Neural cell (in vitro differentiated cells): ENCODE measurements around the gene LMNB1. TPM values are rescaled to one million over a fixed set of nuclear protein-coding genes. Genes with fewer than 3 reads are reported as not detected.
"Not testable (repeated sequence)": the region's sequence is repeated elsewhere in the genome, so short reads cannot be mapped to it uniquely, and the experiment has no call there.

Source experiments
- H2AFZ ChIP-seq: fragments of 200-600, 300-800 bp; sonication (generic), shearing (Covaris generic); 2 replicates; pipeline ENCODE4 v1.6.0; 2014; ENCODE audit warnings: low read depth, mild to moderate bottlenecking, antibody characterized with exemption, low read length, moderate library complexity
- H3F3A ChIP-seq: fragments of 200-600 bp; shearing (Covaris generic); 2 replicates; pipeline ENCODE4 v1.6.1; 2016; ENCODE audit warnings: mild to moderate bottlenecking, moderate library complexity, mixed read lengths, antibody characterized with exemption, low read length; ENCODE audit not compliant: insufficient read depth, poor library complexity, severe bottlenecking
- H3K27ac ChIP-seq: fragments of 200-600, 300-800 bp; sonication (generic), shearing (Covaris generic); 2 replicates; pipeline ENCODE4 v1.5.1; 2014; ENCODE audit warnings: mild to moderate bottlenecking, low read length, moderate library complexity
- H3K27me3 ChIP-seq: fragments of 300-800, 200-600 bp; sonication (generic), shearing (Covaris generic); 2 replicates; pipeline ENCODE4 v1.6.0; 2014; ENCODE audit warnings: mild to moderate bottlenecking, low read depth, low read length, moderate library complexity; ENCODE audit not compliant: insufficient read depth
- H3K36me3 ChIP-seq: fragments of 300-800, 200-600 bp; sonication (generic), shearing (Covaris generic); 2 replicates; pipeline ENCODE4 v1.5.1; 2014; ENCODE audit warnings: mild to moderate bottlenecking, antibody characterized with exemption, low read length, moderate library complexity; ENCODE audit not compliant: insufficient read depth
- H3K4me2 ChIP-seq: fragments of 300-800, 200-600 bp; sonication (generic), shearing (Covaris generic); 2 replicates; pipeline ENCODE4 v1.6.0; 2014; ENCODE audit warnings: mild to moderate bottlenecking, low read length
- H3K4me3 ChIP-seq: fragments of 300-800, 200-600 bp; sonication (generic), shearing (Covaris generic); 2 replicates; pipeline ENCODE4 v1.5.1; 2014; ENCODE audit warnings: mild to moderate bottlenecking, low read length, moderate library complexity
- H3K79me2 ChIP-seq: fragments of 200-600 bp; shearing (Covaris generic); replicated peaks from 2 replicates; pipeline ENCODE4 v1.6.0; 2014; ENCODE audit warnings: mild to moderate bottlenecking, low read length, moderate library complexity; ENCODE audit not compliant: insufficient read depth
- H3K9ac ChIP-seq: fragments of 300-800, 200-600 bp; sonication (generic), shearing (Covaris generic); 2 replicates; pipeline ENCODE4 v1.6.1; 2016; ENCODE audit warnings: mild to moderate bottlenecking, low read length, mixed read lengths
- H3K9me2 ChIP-seq: fragments of 200-600 bp; shearing (Covaris generic); 2 replicates; pipeline ENCODE4 v1.6.1; 2016; ENCODE audit warnings: mild to moderate bottlenecking, low read length, mixed read lengths; ENCODE audit not compliant: insufficient read depth
- H3K9me3 ChIP-seq: fragments of 200-600, 300-800 bp; sonication (generic), shearing (Covaris generic); 2 replicates; pipeline ENCODE4 v1.6.1; 2016; ENCODE audit warnings: mild to moderate bottlenecking, mixed run types, low read length, moderate library complexity, mixed read lengths
- H4K20me1 ChIP-seq: fragments of 200-600 bp; shearing (Covaris generic); 2 replicates; pipeline ENCODE4 v1.6.1; 2016; ENCODE audit warnings: mild to moderate bottlenecking, mixed run types; ENCODE audit not compliant: insufficient read depth
- CTCF ChIP-seq: fragments of 450-650 bp; IDR thresholded peaks from 2 replicates; pipeline ENCODE4 v1.5.1; 2014; ENCODE audit warnings: antibody characterized with exemption, mild to moderate bottlenecking, moderate library complexity; ENCODE audit not compliant: poor library complexity, severe bottlenecking
- EP300 ChIP-seq: fragments of 450-650 bp; conservative IDR thresholded peaks from 2 replicates; pipeline ENCODE4 v1.6.1; 2014; ENCODE audit warnings: antibody characterized with exemption, mild to moderate bottlenecking, moderate library complexity; ENCODE audit not compliant: poor library complexity, severe bottlenecking
- EZH2 ChIP-seq: fragments of 200-600, 300-800 bp; shearing (Covaris generic), sonication (generic); IDR thresholded peaks from 2 replicates; pipeline ENCODE4 v1.6.1; 2014; ENCODE audit warnings: antibody characterized with exemption, low read length, borderline replicate concordance, mild to moderate bottlenecking; ENCODE audit not compliant: insufficient read depth, poor library complexity, severe bottlenecking
- MXI1 ChIP-seq: fragments of 450-650 bp; conservative IDR thresholded peaks from 2 replicates; pipeline ENCODE4 v1.6.1; 2014; ENCODE audit warnings: antibody characterized with exemption, mild to moderate bottlenecking; ENCODE audit not compliant: poor library complexity, severe bottlenecking
- POLR2AphosphoS5 ChIP-seq: IDR thresholded peaks from 2 replicates; pipeline ENCODE4 v1.6.1; 2012
- RAD21 ChIP-seq: fragments of 450-650 bp; conservative IDR thresholded peaks from 2 replicates; pipeline ENCODE4 v1.6.1; 2014; ENCODE audit warnings: antibody characterized with exemption, mild to moderate bottlenecking, moderate library complexity
- REST ChIP-seq: IDR thresholded peaks from 2 replicates; pipeline ENCODE4 v1.6.1; 2012; ENCODE audit warnings: borderline replicate concordance
- SMC3 ChIP-seq: fragments of 450-650 bp; conservative IDR thresholded peaks from 2 replicates; pipeline ENCODE4 v1.6.1; 2014; ENCODE audit warnings: antibody characterized with exemption, mild to moderate bottlenecking, moderate library complexity; ENCODE audit not compliant: poor library complexity
- TAF1 ChIP-seq: IDR thresholded peaks from 2 replicates; pipeline ENCODE4 v1.6.1; 2012; ENCODE audit warnings: low read depth
- polyA plus RNA-seq: library from polyadenylated mRNA; depleted of rRNA; stranded (reverse); fragments of >200 nt; gene quantifications from 2 replicates; pipeline ENCODE4 v1.2.3, GENCODE V29; 2014

The LMNB1 gene
- polyA plus RNA-seq, 1 donor from 2014 or later, result 91.0 TPM

- Histone ChIP-seq H3K27ac (no peak overlapping the region), H3K27me3 (no peaks in the 10 kb centered on the region), H4K20me1 (no peaks in the 10 kb centered on the region), H3K36me3 (no peaks in the 10 kb centered on the region), H3K9ac (no peak overlapping the region), H2AFZ (no peak overlapping the region), H3K9me3 (no peaks in the 10 kb centered on the region), H3K79me2 (no peaks in the 10 kb centered on the region), H3K9me2 (no peaks in the 10 kb centered on the region), H3K4me3 (no peak overlapping the region), H3F3A (no peaks in the 10 kb centered on the region), H3K4me2 (no peak overlapping the region)
- TF ChIP-seq MXI1 (no peak), EZH2 (no peak), SMC3 (no peak), EP300 (no peak), RAD21 (no peak), TAF1 (no peak), CTCF (no peak), REST (no peak), POLR2AphosphoS5 (no peak)
Observed at GRCh38 chr5:126852841-126853271, 75.9 kb downstream of the LMNB1 start.

GRCh38 chr5:126853541-126854307 is 76.8 kb downstream of the LMNB1 start:
- H3K79me2 ChIP-seq, H3K27ac ChIP-seq, H3K9ac ChIP-seq, H3K9me2 ChIP-seq, H4K20me1 ChIP-seq, H3K4me3 ChIP-seq, H3F3A ChIP-seq, H3K9me3 ChIP-seq, H3K27me3 ChIP-seq, H3K4me2 ChIP-seq, H3K36me3 ChIP-seq, H2AFZ ChIP-seq: not testable (repeated sequence)
